Hepatocyte (in vitro differentiated cells): Measurements from ENCODE around the gene FAM120B. TPM values are rescaled to one million over a fixed set of nuclear protein-coding genes. Genes with fewer than 3 reads are reported as not detected.

Experiments used
- DNase-seq: peaks from one replicate; pipeline ENCODE4 v3.0.0-alpha.2; 2016; ENCODE audit warnings: low spot score
- H2AFZ ChIP-seq: fragments of 200-600 bp; sonication (generic); 2 replicates; pipeline ENCODE4 v1.6.0; 2016; ENCODE audit warnings: antibody characterized with exemption, mild to moderate bottlenecking
- H3K27ac ChIP-seq: fragments of 200-600 bp; sonication (generic); 2 replicates; pipeline ENCODE4 v1.5.1; 2016; ENCODE audit warnings: mild to moderate bottlenecking
- H3K27me3 ChIP-seq: fragments of 200-600 bp; sonication (generic); 2 replicates; pipeline ENCODE4 v1.6.1; 2016
- H3K36me3 ChIP-seq: fragments of 200-600 bp; sonication (generic); replicated peaks from 2 replicates; pipeline ENCODE4 v1.5.1; 2016; ENCODE audit warnings: low read depth; ENCODE audit not compliant: insufficient read depth
- H3K4me1 ChIP-seq: fragments of 200-600 bp; sonication (generic); 2 replicates; pipeline ENCODE4 v1.5.1; 2016; ENCODE audit warnings: mild to moderate bottlenecking, moderate library complexity; ENCODE audit not compliant: insufficient read depth
- H3K4me2 ChIP-seq: fragments of 200-600 bp; sonication (generic); 2 replicates; pipeline ENCODE4 v1.6.0; 2016
- H3K4me3 ChIP-seq: fragments of 200-600 bp; sonication (generic); 2 replicates; pipeline ENCODE4 v1.5.1; 2016; ENCODE audit warnings: mild to moderate bottlenecking
- H3K79me2 ChIP-seq: fragments of 200-600 bp; sonication (generic); 2 replicates; pipeline ENCODE4 v1.6.0; 2017; ENCODE audit warnings: mild to moderate bottlenecking
- H3K9me2 ChIP-seq: fragments of 200-600 bp; sonication (generic); replicated peaks from 2 replicates; pipeline ENCODE4 v1.6.0; 2017; ENCODE audit warnings: mild to moderate bottlenecking; ENCODE audit not compliant: insufficient read depth
- H3K9me3 ChIP-seq: fragments of 200-600 bp; sonication (generic); 2 replicates; pipeline ENCODE4 v1.5.1; 2016; ENCODE audit warnings: low read depth, mild to moderate bottlenecking
- H4K20me1 ChIP-seq: fragments of 200-600 bp; sonication (generic); 2 replicates; pipeline ENCODE4 v1.6.0; 2016; ENCODE audit warnings: mild to moderate bottlenecking; ENCODE audit not compliant: insufficient read depth, poor library complexity, severe bottlenecking
- CTCF ChIP-seq: fragments of 200-600 bp; sonication (generic); IDR thresholded peaks from 2 replicates; pipeline ENCODE4 v1.5.1; 2016; ENCODE audit warnings: antibody characterized with exemption, mild to moderate bottlenecking; ENCODE audit not compliant: poor library complexity
- EZH2 ChIP-seq: fragments of 200-600 bp; sonication (generic); IDR thresholded peaks from 2 replicates; pipeline ENCODE4 v1.6.1; 2016; ENCODE audit warnings: antibody characterized with exemption, mild to moderate bottlenecking, borderline replicate concordance
- EZH2phosphoT487 ChIP-seq: fragments of 200-600 bp; sonication (generic); IDR thresholded peaks from one replicate; pipeline ENCODE4 v1.6.1; 2018; ENCODE audit warnings: antibody characterized with exemption, mild to moderate bottlenecking, low read depth, moderate library complexity; ENCODE audit not compliant: unreplicated experiment, severe bottlenecking
- WGBS: methylation state at CpG from one replicate; pipeline ENCODE4 v1.1.6; 2016; ENCODE audit warnings: low lambda C conversion rate; ENCODE audit errors: missing lambda C conversion rate; 5-methylcytosine and 5-hydroxymethylcytosine counted together
- polyA plus RNA-seq: library from polyadenylated mRNA; unstranded; fragments of >200 nt; fragmentation: Nextera tagmentation; extraction: Ambion mirVana; gene quantifications from 2 replicates; pipeline ENCODE4 v1.2.1, GENCODE V29; 2016
- total RNA-seq: library from RNA; depleted of rRNA; stranded (reverse); fragments of >200 nt; gene quantifications from 2 replicates; pipeline ENCODE4 v1.2.3, GENCODE V29; 2014

Gene FAM120B
- total and polyA plus RNA-seq, 2 experiments from 2014 or later, result 16.0 to 25.8 TPM

DNA sequence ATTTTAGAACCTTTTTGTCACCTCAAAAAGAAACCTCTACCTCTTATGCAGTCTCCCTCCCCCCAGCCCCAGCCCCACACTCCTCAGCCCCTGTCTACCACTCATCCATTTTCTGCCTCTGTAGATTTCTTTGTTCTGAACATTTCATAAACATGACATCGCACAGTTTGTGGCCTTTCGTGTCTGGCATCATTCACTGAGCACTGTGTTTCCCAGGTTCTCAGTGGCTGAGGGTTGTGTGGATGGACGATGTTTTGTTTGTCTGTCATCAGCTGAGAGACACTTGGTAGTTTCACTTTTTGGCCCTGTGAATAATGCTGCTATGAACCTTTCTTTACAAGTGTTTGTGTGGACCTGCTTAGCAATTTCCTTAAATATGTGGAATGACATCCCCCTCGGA, 64.5 kb downstream of the FAM120B start:
- H2AFZ ChIP-seq, result no peak overlapping the region
- H3K4me1 ChIP-seq, result peaks cover 10% of the 10 kb centered on the region
- no peaks in the 10 kb centered on the region for H3K79me2 ChIP-seq
- TF ChIP-seq EZH2phosphoT487 (no peak), CTCF (no peak), EZH2 (no peak)
- H3K27me3 ChIP-seq, result no peaks in the 10 kb centered on the region
- no peaks in the 10 kb centered on the region for H3K9me3 ChIP-seq
- H4K20me1 ChIP-seq, result no peaks in the 10 kb centered on the region
- H3K4me2 ChIP-seq, result no peak overlapping the region
- H3K4me3 ChIP-seq, result no peak overlapping the region
- H3K27ac ChIP-seq, result no peak overlapping the region
- WGBS, result 85% methylated on average over 4 of the region's 4 CpGs
- H3K9me2 ChIP-seq, result no peaks in the 10 kb centered on the region
- no peaks in the 10 kb centered on the region for H3K36me3 ChIP-seq
- no peak for DNase-seq

DNA sequence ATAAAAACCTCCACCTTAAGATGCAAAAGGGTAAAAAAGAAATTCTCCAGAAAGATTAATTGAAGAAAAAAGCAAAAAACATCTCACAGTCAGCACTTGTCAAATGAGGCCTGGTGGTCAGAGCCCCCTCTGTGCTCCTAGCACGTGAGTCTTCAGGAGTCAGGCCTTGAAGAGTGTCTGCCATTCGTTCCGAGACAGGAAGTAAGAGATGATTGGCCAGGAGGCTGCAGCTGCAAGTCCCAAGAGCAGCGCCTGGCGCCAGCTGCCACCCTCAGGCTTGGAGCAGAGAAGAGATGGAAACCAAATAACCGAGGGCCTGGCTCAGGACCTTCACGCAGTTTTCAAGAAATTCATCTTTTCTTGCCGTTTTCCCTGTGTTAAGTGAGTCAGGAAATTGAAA, 65.0 kb downstream of the FAM120B start:
- H2AFZ ChIP-seq, result no peak overlapping the region
- WGBS, result 88% methylated on average over 8 of the region's 8 CpGs
- H3K4me2 ChIP-seq, result no peak overlapping the region
- no peaks in the 10 kb centered on the region for H3K9me3 ChIP-seq
- H3K27ac ChIP-seq, result no peak overlapping the region
- TF ChIP-seq EZH2 (no peak), CTCF (no peak), EZH2phosphoT487 (no peak)
- DNase-seq, result no peak
- H4K20me1 ChIP-seq, result no peaks in the 10 kb centered on the region
- peaks cover 10% of the 10 kb centered on the region for H3K4me1 ChIP-seq
- no peaks in the 10 kb centered on the region for H3K79me2 ChIP-seq
- H3K4me3 ChIP-seq, result no peak overlapping the region
- no peaks in the 10 kb centered on the region for H3K36me3 ChIP-seq
- H3K27me3 ChIP-seq, result no peaks in the 10 kb centered on the region
- H3K9me2 ChIP-seq, result no peaks in the 10 kb centered on the region

GRCh38 chr6:170372380-170373325, 66.1 kb downstream of the FAM120B start:
- no peak overlapping the region for H3K4me3 ChIP-seq
- peaks cover 10% of the 10 kb centered on the region for H3K4me1 ChIP-seq
- WGBS, result 91% methylated on average over 11 of the region's 11 CpGs
- H3K36me3 ChIP-seq, result no peaks in the 10 kb centered on the region
- no peak overlapping the region for H3K27ac ChIP-seq
- H4K20me1 ChIP-seq, result no peaks in the 10 kb centered on the region
- no peaks in the 10 kb centered on the region for H3K27me3 ChIP-seq
- no peaks in the 10 kb centered on the region for H3K9me3 ChIP-seq
- H2AFZ ChIP-seq, result no peak overlapping the region
- TF ChIP-seq CTCF (no peak), EZH2 (no peak), EZH2phosphoT487 (no peak)
- H3K79me2 ChIP-seq, result no peaks in the 10 kb centered on the region
- H3K9me2 ChIP-seq, result no peaks in the 10 kb centered on the region
- H3K4me2 ChIP-seq, result no peak overlapping the region
- no peak for DNase-seq
